Pancreas (tissue), 10 donors: ENCODE measurements around the gene LCA5L. TPM values are rescaled to one million over a fixed set of nuclear protein-coding genes. Genes with fewer than 3 reads are reported as not detected.
"Not testable (repeated sequence)": the region's sequence is repeated elsewhere in the genome, so short reads cannot be mapped to it uniquely, and the experiment has no call there.

Source experiments
- ATAC-seq, 4 donors: fragments of 200-7000 bp; cut with Tn5 transposase; one replicate each; pipeline versions ENCODE4 v1.8.0 to v1.9.1; 2020; ENCODE audit warnings: mild to moderate bottlenecking in 4 of 4, moderate library complexity in 4 of 4
- DNase-seq, 6 donors: peaks; one replicate each; pipeline ENCODE4 v3.0.0-alpha.2; 2020
- FAIRE-seq: peaks from 2 replicates; lab custom pipeline; 2012; peaks lifted over from hg19 to GRCh38; lab: Jason Lieb, UNC
- H3K27ac ChIP-seq, 4 donors: fragments of 200-600 bp; sonication (generic); 1 replicate in 3 of 4; 2 replicates in 1 of 4; pipeline versions ENCODE4 v1.5.0 to v1.8.0; 2020
- H3K27me3 ChIP-seq, 4 donors: fragments of 200-600 bp; one replicate each; pipeline ENCODE4 v1.8.0; 2021
- H3K36me3 ChIP-seq, 3 donors: fragments of 200-600 bp; sonication (generic) in 1 of 3; one replicate each; pipeline versions ENCODE4 v1.5.0 to v1.8.0; 2020 to 2021
- H3K4me1 ChIP-seq, 3 donors: fragments of 200-600 bp; one replicate each; pipeline ENCODE4 v1.8.0; 2021
- H3K4me3 ChIP-seq, 4 donors: fragments of 200-600 bp; sonication (generic) in 2 of 4; one replicate each; pipeline versions ENCODE4 v1.5.0 to v1.8.0; 2020 to 2021
- H3K9me3 ChIP-seq, 4 donors: fragments of 200-600 bp; one replicate each; pipeline ENCODE4 v1.8.0; 2021
- CTCF ChIP-seq, 4 donors: fragments of 200-600 bp; sonication (generic) in 3 of 4; IDR thresholded peaks; one replicate each; pipeline versions ENCODE4 v1.5.0 to v1.8.0; 2021; ENCODE audit warnings: antibody characterized with exemption in 4 of 4
- WGBS, 2 donors: extraction: QIAGEN DNeasy Blood & Tissue Kit; methylation state at CpG; one replicate each; pipeline ENCODE4 v1.1.7; 2013; 5-methylcytosine and 5-hydroxymethylcytosine counted together
- intact Hi-C, 3 donors: fragments of 100-400 bp; cut with DNase I; formaldehyde crosslinking; loops; one replicate each; pipeline versions ENCODE4 v1.11.1 to v1.14.2; 2022
- polyA plus RNA-seq, 2 donors: library from polyadenylated mRNA; stranded (reverse); fragments of 200-250 nt; gene quantifications; one replicate each; pipeline ENCODE4 v1.2.3, GENCODE V29; 2013
- total RNA-seq, 6 donors: library from RNA; stranded (reverse); fragmentation: NEBNext Ultra II Directional in 4 of 6; extraction: Animal tissue kit (Norgen Biotek cat#: 25700) in 4 of 6; gene quantifications; one replicate each; pipeline versions ENCODE4 v1.2.1 to v1.2.4, GENCODE V29; 2021 to 2023
- donor health status: healthy with polysubstance abuse.
- donor health status: DM: no; HTN: no; CAD: no; lungs with moderate emphysema.
- donor health status: DM: no; HTN: no; CAD: no.
- donor health status: control.
- donor health status: control.
- donor health status: Bipolar disorder and iron deficiency.
- donor health status: DM: yes; HTN: yes; CAD: no.
- donor health status: DM: no; HTN: no; CAD: no.
- donor health status: DM: no; HTN: no; CAD: no.
- donor health status: DM: yes; HTN: yes; CAD: no.

LCA5L gene
- total and polyA plus RNA-seq, 8 donors, result 0.72 to 1.8 (median 1.3) TPM

DNA sequence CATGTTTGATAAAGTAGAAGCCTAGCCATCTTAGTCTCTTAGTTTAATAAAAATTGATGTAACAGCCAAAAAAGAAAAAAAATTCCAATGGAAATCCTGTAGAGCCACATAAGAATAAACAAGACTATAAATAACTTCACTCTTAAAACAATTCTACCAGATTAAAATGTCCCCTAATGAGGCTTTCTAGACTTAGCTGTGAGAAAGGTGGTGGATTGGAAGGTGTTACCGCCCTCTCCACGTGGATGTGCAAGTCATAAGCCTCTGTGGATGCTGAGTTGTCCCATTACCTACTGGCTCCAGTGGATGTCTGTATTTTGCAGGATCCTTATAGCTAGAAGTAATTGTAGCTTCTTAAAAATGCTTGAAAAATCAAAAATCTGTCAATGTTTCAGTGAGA, 14.6 kb downstream of the LCA5L start:
- no peak for FAIRE-seq
- no peak for ATAC-seq

DNA sequence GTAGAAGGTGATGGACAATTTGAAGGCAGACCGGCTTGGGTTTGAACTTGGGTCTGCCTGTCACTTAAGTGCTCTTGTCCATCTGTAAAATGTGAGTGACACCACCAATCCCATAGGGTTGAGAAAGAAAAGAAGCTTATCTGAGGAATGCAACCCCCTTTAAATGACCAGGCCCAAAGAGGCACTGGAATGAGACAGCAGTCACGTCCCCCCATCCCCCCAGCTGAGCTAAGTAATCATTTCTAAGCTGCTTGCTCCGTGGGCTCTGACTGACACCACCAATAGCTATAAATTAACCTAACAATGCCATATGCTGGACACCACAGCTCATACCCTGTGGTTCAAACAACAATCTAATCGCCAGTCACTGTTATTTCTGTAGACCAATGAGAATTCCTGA, 15.1 kb downstream of the LCA5L start:
- no peak for ATAC-seq
- H3K27ac ChIP-seq, result no peak overlapping the region
- no peak for TF ChIP-seq CTCF (IDR thresholded peaks at IDR 0.05)
- 69 to 72% methylated on average over 4 of the region's 4 CpGs for WGBS, 2 donors
- no peak for FAIRE-seq
- H3K9me3 ChIP-seq, result no peaks in the 10 kb centered on the region
- intact Hi-C loops, result no loop called here
- no peak overlapping the region for H3K4me3 ChIP-seq
- DNase-seq, result no peak
- no peaks in the 10 kb centered on the region for H3K36me3 ChIP-seq
- H3K27me3 ChIP-seq, result no peaks in the 10 kb centered on the region
- no peaks in the 10 kb centered on the region for H3K4me1 ChIP-seq

More for the DNA sequence above, 14.6 kb downstream of the LCA5L start:
- intact Hi-C loops, result no loop called here
- Histone ChIP-seq H3K27ac (no peak overlapping the region), H3K27me3 (no peaks in the 10 kb centered on the region), H3K36me3 (no peaks in the 10 kb centered on the region), H3K4me3 (no peak overlapping the region), H3K4me1 (no peaks in the 10 kb centered on the region), H3K9me3 (no peaks in the 10 kb centered on the region)
- DNase-seq, result no peak
- no peak for TF ChIP-seq CTCF (IDR thresholded peaks at IDR 0.05)
- 84 to 91% methylated on average over 2 of the region's 2 CpGs for WGBS, 2 donors

DNA sequence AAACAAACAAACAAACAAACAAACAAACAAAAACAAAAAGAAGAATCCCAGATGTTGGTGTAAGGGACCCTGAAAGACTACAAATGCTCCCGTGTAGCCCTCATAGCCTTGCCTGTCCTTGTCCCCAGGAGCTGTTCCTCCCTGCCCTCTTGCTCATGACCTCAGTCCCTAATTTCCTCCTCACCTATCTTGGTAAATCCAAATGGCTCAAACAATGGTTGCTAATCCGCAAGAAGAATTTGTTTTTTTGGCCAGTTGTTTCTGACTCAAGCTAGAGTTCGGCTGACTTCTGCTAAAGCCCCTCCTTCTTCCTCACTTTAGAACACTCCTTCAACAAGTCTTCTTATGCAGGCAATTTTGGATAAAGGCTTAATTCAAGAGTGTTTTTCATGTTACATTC, 15.6 kb downstream of the LCA5L start:
- H3K27me3 ChIP-seq, result no peaks in the 10 kb centered on the region
- H3K36me3 ChIP-seq, result no peaks in the 10 kb centered on the region
- no peak for TF ChIP-seq CTCF (IDR thresholded peaks at IDR 0.05)
- 91 to 94% methylated on average over 3 of the region's 3 CpGs for WGBS, 2 donors
- H3K4me3 ChIP-seq, result no peak overlapping the region
- no peak for DNase-seq
- no peak for FAIRE-seq
- ATAC-seq, result no peak
- intact Hi-C loops, result no loop called here
- H3K27ac ChIP-seq, result no peak overlapping the region
- H3K9me3 ChIP-seq, result no peaks in the 10 kb centered on the region
- H3K4me1 ChIP-seq, result no peaks in the 10 kb centered on the region

DNA sequence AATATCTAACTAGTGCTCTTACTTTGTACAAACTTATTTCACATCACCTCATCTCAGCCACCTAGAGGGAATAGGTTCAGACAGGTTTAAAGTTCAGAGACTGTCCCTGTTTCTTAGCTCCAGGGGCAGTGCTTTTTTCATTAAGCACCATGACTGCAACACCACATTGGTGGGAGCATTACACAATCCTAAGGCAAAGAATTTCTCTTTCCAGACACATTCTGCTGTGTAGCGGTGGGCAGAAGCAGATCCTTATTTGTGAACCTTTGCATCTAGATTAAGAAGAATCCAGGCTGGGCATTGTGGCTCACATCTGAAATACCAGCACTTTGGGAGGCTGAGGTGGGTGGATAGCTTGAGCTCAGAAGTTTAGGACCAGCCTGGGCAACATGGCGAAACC, 16.1 kb downstream of the LCA5L start:
- Histone ChIP-seq H3K27ac (no peak overlapping the region), H3K4me1 (no peaks in the 10 kb centered on the region), H3K9me3 (no peaks in the 10 kb centered on the region), H3K4me3 (no peak overlapping the region), H3K36me3 (no peaks in the 10 kb centered on the region), H3K27me3 (no peaks in the 10 kb centered on the region)
- intact Hi-C loops, result no loop called here
- FAIRE-seq, result no peak
- DNase-seq, result no peak
- no peak for ATAC-seq
- 70 to 97% methylated on average over 2 of the region's 2 CpGs for WGBS, 2 donors
- no peak for TF ChIP-seq CTCF (IDR thresholded peaks at IDR 0.05)

DNA sequence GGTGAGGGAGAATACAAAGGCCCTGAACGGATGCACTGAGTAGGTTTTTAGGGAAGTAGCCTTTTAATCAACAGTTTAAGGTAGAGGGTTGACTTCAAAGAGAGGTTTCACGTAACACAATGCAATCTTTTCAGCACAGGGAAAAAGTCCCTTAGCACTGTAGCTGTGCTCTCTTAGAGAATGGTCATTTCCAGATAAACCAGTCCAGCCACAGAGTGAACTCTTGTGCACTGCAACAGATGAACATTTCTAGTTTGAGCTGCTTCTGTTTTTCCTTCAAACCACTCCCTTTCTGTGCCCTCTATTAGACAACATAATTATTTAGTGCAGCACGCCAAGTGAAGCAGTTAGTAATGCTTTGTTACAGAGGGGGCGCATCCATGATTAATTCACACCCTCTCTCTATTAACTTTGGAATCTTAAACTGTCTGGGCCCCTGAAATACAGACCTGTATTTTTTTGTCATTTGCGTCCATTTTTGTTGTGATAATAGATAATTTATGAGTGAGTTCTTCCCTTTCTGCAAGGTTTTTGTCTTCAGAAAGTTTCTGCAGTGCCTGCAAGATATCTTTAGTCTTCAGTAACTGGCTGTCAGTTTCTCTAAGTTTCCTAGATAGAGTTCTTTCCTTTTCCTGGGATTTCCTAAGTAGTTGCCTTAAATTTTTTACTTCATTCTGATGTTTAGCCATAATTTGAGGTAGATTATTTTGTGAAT, 22.9 kb downstream of the LCA5L start:
- Histone ChIP-seq H3K36me3 (no peaks in the 10 kb centered on the region), H3K4me3 (no peak overlapping the region), H3K27ac (no peak overlapping the region), H3K4me1 (no peaks in the 10 kb centered on the region), H3K27me3 (no peaks in the 10 kb centered on the region), H3K9me3 (no peaks in the 10 kb centered on the region)
- FAIRE-seq, result no peak
- no peak for DNase-seq
- 65 to 70% methylated on average over 5 of the region's 5 CpGs for WGBS, 2 donors
- ATAC-seq, result peak in 3 of 4 donors; percentile 27 to 69 (median 36)
- intact Hi-C loops, result no loop called here
- no peak for TF ChIP-seq CTCF (IDR thresholded peaks at IDR 0.05)

- 96 to 99% methylated on average over 5 of the region's 5 CpGs for WGBS, 2 donors
- DNase-seq, H3K9me3 ChIP-seq, FAIRE-seq, H3K27me3 ChIP-seq, H3K4me1 ChIP-seq, ATAC-seq, H3K27ac ChIP-seq, intact Hi-C loops, H3K4me3 ChIP-seq, H3K36me3 ChIP-seq: not testable (repeated sequence)
These were observed 26.4 kb downstream of the LCA5L start for GRCh38 chr21:39419204-39419603.
